Kidney epithelial cell (primary cell): Measurements from ENCODE around the gene GGT6. TPM values are rescaled to one million over a fixed set of nuclear protein-coding genes. Genes with fewer than 3 reads are reported as not detected.
A peak's percentile ranks its signal among the peaks of the same experiment; 100 is the strongest.

Experiments used
- DNase-seq: peaks from one replicate; pipeline ENCODE4 v3.0.0-alpha.2; 2010; ENCODE audit warnings: low read depth
- H3K27me3 ChIP-seq: 2 replicates; pipeline ENCODE4 v1.6.0; 2011; ENCODE audit warnings: low read length; ENCODE audit not compliant: control insufficient read depth, insufficient read depth
- H3K36me3 ChIP-seq: 2 replicates; pipeline ENCODE4 v1.5.1; 2011; ENCODE audit warnings: low read length; ENCODE audit not compliant: control insufficient read depth, insufficient read depth
- H3K4me3 ChIP-seq: 2 replicates; pipeline ENCODE4 v1.5.1; 2011; ENCODE audit warnings: low read depth, mild to moderate bottlenecking, control low read depth, low read length
- CTCF ChIP-seq: IDR thresholded peaks from 2 replicates; pipeline ENCODE4 v1.5.1; 2011; ENCODE audit warnings: mild to moderate bottlenecking, moderate library complexity, low read length, control low read depth, inconsistent platforms; ENCODE audit not compliant: insufficient read depth, poor library complexity, severe bottlenecking
- total RNA-seq: library from RNA; depleted of rRNA; stranded (reverse); fragments of >200 nt; gene quantifications from 2 replicates; pipeline ENCODE4 v1.2.3, GENCODE V29; 2015

GGT6 gene
- total RNA-seq, 1 donor from 2014 or later, result 0.38 TPM

GRCh38 chr17:4557626-4558346, 2.6 kb downstream of the GGT6 start:
- no peak for DNase-seq
- no peak for TF ChIP-seq CTCF
- Histone ChIP-seq H3K36me3 (no peaks in the 10 kb centered on the region), H3K27me3 (peaks cover 6% of the 10 kb centered on the region), H3K4me3 (no peak overlapping the region)

GRCh38 chr17:4556996-4557395, 3.4 kb downstream of the GGT6 start:
- Histone ChIP-seq H3K36me3 (peaks cover 1% of the 10 kb centered on the region), H3K27me3 (peaks cover 6% of the 10 kb centered on the region), H3K4me3 (no peak overlapping the region)
- TF ChIP-seq CTCF, result no peak
- no peak for DNase-seq

- TF ChIP-seq CTCF, result no peak
- Histone ChIP-seq H3K36me3 (peaks cover 1% of the 10 kb centered on the region), H3K4me3 (peak overlapping the region; percentile 82), H3K27me3 (peaks cover 5% of the 10 kb centered on the region)
- DNase-seq, result no peak
Observed at GRCh38 chr17:4555873-4556759, 4.3 kb downstream of the GGT6 start.

GRCh38 chr17:4554997-4555799, 5.2 kb downstream of the GGT6 start, which contains the start of gene MYBBP1A:
MYBBP1A (minus strand) TSS chr17:4555384; CDS start chr17:4555324, 60 bp downstream.
- Histone ChIP-seq H3K27me3 (no peaks in the 10 kb centered on the region), H3K36me3 (peaks cover 4% of the 10 kb centered on the region), H3K4me3 (peak within 1 kb of the TSS; percentile 82)
- DNase-seq, result peak; percentile 79
- peak; percentile 27 for TF ChIP-seq CTCF

GRCh38 chr17:4554441-4554996, 5.9 kb downstream of the GGT6 start:
- no peaks in the 10 kb centered on the region for H3K27me3 ChIP-seq
- H3K4me3 ChIP-seq, result peak overlapping the region; percentile 82
- peaks cover 4% of the 10 kb centered on the region for H3K36me3 ChIP-seq
- no peak for DNase-seq
- no peak for TF ChIP-seq CTCF
